Measurements from ENCODE around the gene SULT4A1.
"Not testable (repeated sequence)": the region's sequence is repeated elsewhere in the genome, so short reads cannot be mapped to it uniquely, and the experiment has no call there.

SULT4A1 gene

GRCh38 chr22:43886231-43886630 lies 23.9 kb upstream of the SULT4A1 start:
- no peak for DNase-seq (ENCODE audit: low spot score)

- no peak for DNase-seq (ENCODE audit: low spot score)
Measured at GRCh38 chr22:43885786-43886185, 23.5 kb upstream of the SULT4A1 start.

GRCh38 chr22:43885319-43885671 lies 23.0 kb upstream of the SULT4A1 start:
- DNase-seq (ENCODE audit: low spot score), result no peak

- DNase-seq (ENCODE audit: low spot score), result no peak
Measured at GRCh38 chr22:43884600-43885318, 22.4 kb upstream of the SULT4A1 start.

- DNase-seq (ENCODE audit: low spot score), result no peak
Measured at GRCh38 chr22:43883719-43884415, 21.6 kb upstream of the SULT4A1 start.

- DNase-seq (ENCODE audit: low spot score), result no peak
Measured at GRCh38 chr22:43883012-43883661, 20.8 kb upstream of the SULT4A1 start.

GRCh38 chr22:43882122-43882767 lies 19.9 kb upstream of the SULT4A1 start:
- DNase-seq (ENCODE audit: low spot score), result no peak

- no peak for DNase-seq (ENCODE audit: low spot score)
Measured at GRCh38 chr22:43881091-43882061, 19.1 kb upstream of the SULT4A1 start.

- DNase-seq (ENCODE audit: low spot score), result no peak
Measured at GRCh38 chr22:43880541-43880991, 18.3 kb upstream of the SULT4A1 start.

- no peak for DNase-seq (ENCODE audit: low spot score)
Measured at GRCh38 chr22:43879901-43880540, 17.7 kb upstream of the SULT4A1 start.

- DNase-seq (ENCODE audit: low spot score), result no peak
Measured at GRCh38 chr22:43878831-43879550, 16.7 kb upstream of the SULT4A1 start.

GRCh38 chr22:43878079-43878795 lies 15.9 kb upstream of the SULT4A1 start:
- no peak for DNase-seq (ENCODE audit: low spot score)

- no peak for DNase-seq (ENCODE audit: low spot score)
Measured at GRCh38 chr22:43876866-43877509, 14.7 kb upstream of the SULT4A1 start.

- no peak for DNase-seq (ENCODE audit: low spot score)
Measured at GRCh38 chr22:43869799-43870198, 7.5 kb upstream of the SULT4A1 start.

- not testable (repeated sequence) for DNase-seq (ENCODE audit: low spot score)
Measured at GRCh38 chr22:43869001-43869400, 6.7 kb upstream of the SULT4A1 start.

GRCh38 chr22:43867839-43868635 lies 5.7 kb upstream of the SULT4A1 start:
- peak; percentile 22 for DNase-seq (ENCODE audit: low spot score)

- no peak for DNase-seq (ENCODE audit: low spot score)
Measured at GRCh38 chr22:43862882-43863202, 529 bp upstream of the SULT4A1 start.

- DNase-seq (ENCODE audit: low spot score), result no peak
Measured at GRCh38 chr22:43861529-43861928, 784 bp downstream of the SULT4A1 start.

All from globus pallidus (tissue), 1 donor.